GM20000 (cell line): ENCODE measurements around the gene LYPLA2.

Experiments used
- DNase-seq: peaks from one replicate; pipeline ENCODE4 v3.0.0; 2012; ENCODE audit warnings: low spot score
- CTCF ChIP-seq: IDR thresholded peaks from 2 replicates; pipeline ENCODE4 v1.5.1; 2012; ENCODE audit warnings: mild to moderate bottlenecking, control low read depth; ENCODE audit errors: extremely low read depth, missing control alignments

LYPLA2 gene

DNA sequence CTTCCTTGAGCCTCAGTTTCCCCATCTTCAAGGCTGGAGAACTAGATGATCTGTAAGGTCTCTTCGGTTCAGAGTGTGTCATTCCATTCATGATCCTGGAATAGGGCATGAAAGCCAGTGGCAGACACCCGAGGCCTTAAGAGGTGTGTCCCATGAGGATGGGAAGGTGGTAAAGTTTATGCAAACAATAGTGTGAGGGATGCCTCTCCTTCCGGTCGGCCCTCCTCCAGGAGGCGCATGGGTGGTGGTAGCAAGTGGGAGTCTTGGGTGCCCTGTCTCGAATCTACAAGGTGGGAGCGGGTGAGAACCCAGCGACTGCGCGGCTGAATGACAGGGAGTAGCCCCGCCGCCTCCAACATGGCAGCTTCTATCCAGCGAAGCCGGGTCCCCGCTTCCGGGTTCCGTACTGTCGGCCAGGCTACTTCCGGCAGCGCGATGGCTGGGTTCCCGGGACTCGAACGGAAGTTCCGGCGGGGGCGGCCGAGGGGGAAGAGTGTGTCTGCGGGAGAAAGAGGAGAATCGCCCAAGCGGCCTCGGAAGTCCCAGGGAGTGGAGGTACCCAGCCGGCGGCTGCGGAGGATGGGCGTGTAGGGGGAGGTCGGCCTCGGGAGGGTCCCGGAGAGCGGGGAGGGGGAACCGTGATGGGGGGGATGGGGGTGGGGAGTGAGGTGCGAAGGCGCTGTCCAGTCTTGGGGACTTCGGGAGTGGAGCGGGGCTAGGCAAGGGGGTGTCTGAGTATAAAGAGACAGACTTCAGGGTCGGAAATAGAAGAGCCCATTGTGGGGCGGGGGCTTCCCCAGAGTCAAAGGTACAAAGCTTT, at the start of gene LYPLA2:
Gene LYPLA2 (plus strand): TSS at position 450 of the 820 bp plus-strand sequence. CDS start 1,538 bp downstream, outside the sequence.
- peak; percentile 91 for DNase-seq

GRCh38 chr1:23741609-23742008, 49.3 kb upstream of the LYPLA2 start:
- DNase-seq, result no peak
- no peak for TF ChIP-seq CTCF

More for the DNA sequence above, at the start of gene LYPLA2:
- no peak for TF ChIP-seq CTCF

GRCh38 chr1:23742670-23743286, 48.2 kb upstream of the LYPLA2 start:
- no peak for DNase-seq
- TF ChIP-seq CTCF, result no peak

DNA sequence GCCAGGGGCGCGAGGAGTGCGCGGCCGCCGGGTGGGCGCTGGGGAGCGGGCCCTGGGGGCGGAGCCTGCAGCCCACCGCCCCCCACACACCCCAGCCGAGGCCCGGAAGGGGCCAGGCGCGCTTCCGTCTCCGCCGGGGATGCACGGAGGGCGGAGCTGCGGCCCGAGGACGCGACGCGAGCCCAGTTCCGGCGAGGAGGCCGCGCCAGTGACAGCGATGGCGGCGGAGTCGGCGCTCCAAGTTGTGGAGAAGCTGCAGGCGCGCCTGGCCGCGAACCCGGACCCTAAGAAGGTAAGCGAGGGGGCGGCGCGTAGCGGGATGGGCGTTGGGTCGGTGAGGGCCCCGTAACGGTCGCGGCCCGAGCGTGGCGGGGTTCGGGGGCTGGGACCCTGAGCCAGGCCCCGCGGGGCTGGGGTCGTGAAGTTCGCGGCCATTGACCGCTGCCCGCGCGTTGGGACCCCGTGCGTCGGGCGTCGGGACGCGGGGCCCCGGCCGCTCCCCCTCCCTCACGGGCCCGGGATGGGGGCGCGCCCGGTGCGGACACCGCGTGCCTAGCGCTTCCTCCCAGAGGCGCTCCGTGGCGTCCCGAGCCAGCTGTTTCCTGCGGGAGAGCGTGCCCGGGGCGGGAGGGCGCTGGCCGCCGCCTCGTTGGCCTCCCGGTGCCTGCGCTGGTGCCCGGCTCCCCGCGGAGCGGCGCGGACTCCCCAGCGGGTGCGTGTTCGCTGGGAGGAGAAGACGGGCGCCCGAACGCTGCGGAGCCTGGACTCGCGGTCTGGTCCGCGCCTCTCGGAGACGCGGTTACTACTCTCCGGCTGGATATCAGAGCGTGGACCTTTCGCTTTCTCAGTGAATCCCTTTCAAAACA, 47.4 kb upstream of the LYPLA2 start, which contains the start of gene ELOA:
Gene ELOA (plus strand): TSS at position 185 of the 866 bp plus-strand sequence. CDS start 33 bp downstream, at position 218.
- no peak for TF ChIP-seq CTCF
- peak; percentile 96 for DNase-seq

DNA sequence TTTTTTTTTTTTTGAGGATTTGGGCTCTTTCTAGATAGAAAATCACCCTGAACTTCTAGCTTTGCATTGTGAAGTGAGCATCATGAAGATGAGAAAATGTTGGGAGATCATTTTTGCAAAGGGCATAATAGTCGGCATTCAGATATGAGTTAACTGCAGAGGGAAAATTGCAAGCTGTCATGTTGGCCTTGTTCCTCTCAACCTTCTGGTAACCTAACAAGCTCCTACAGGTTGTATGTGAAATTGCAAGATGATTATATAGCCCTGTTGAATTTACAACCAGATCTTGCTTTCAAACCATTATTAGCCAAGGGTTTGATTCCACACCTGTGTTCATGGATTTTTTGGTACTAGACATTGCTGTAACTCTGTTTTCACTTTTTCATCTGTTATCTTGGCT, 45.4 kb upstream of the LYPLA2 start:
- peak; percentile 13 for TF ChIP-seq CTCF
- DNase-seq, result peak; percentile 79

GRCh38 chr1:23748016-23748415, 42.9 kb upstream of the LYPLA2 start:
- no peak for TF ChIP-seq CTCF
- DNase-seq, result no peak
